HG03432 (cell line): ENCODE measurements around the gene CLNK.
A peak's percentile ranks its signal among the peaks of the same experiment; 100 is the strongest.

Experiments
- ATAC-seq: cut with Tn5 transposase; IDR thresholded peaks from one replicate; pipeline ENCODE4 v1.9.1; 2021; ENCODE audit warnings: mild to moderate bottlenecking, moderate library complexity; ENCODE audit not compliant: unreplicated experiment

Gene CLNK, protein sequence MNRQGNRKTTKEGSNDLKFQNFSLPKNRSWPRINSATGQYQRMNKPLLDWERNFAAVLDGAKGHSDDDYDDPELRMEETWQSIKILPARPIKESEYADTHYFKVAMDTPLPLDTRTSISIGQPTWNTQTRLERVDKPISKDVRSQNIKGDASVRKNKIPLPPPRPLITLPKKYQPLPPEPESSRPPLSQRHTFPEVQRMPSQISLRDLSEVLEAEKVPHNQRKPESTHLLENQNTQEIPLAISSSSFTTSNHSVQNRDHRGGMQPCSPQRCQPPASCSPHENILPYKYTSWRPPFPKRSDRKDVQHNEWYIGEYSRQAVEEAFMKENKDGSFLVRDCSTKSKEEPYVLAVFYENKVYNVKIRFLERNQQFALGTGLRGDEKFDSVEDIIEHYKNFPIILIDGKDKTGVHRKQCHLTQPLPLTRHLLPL

DNA sequence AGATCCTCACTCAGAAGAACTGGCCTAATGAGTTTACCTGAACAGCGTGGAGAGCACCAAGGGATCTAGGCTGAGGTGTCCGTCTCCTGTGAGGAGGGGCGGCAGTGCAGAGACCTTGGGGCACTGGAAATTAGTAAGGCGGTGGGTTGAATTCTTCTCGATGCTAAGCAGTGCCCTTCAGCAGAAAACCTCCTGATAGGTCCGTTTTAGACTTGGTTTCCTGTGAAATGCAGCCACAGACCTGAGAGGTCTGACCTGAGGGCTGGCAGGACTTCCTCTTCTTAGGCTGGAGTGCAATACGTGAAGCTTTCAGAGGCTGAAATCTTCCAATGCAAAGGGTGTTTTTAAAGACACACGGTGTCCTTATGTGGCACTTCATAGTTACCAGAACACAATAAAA is at the start of gene CLNK:
Gene CLNK, minus strand, starts transcription at position 138 of the 400 bp plus-strand sequence. CDS start 16,899 bp downstream, outside the sequence.
- peak; percentile 82 for ATAC-seq

DNA sequence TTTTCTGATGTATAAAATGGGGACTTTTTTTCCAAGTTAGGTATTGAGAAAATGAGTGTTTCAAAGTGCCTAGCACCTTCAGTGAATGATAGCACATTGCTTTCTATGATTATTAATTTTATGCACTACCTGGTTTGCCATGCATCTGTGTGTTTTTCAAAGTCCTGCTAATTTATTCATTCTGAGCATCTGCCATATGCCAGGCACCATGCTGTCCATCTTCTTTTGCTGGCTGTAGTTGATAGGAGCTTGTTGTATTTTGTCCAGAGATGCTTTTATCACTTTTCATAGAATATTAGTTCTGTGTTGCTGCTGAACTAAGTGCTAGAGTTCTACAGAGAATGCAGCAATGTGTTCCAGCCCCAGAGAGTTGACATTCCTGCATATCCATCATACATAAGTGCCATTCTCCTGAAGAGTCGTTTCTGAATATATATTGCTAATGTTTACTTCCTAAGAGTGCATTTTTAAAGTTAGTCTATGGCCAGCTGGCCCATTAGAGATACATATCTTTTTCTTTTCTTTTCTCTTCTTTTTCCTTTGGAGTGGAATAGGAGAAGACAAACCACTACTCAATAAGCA is 49.0 kb upstream of the CLNK start:
- no peak for ATAC-seq

DNA sequence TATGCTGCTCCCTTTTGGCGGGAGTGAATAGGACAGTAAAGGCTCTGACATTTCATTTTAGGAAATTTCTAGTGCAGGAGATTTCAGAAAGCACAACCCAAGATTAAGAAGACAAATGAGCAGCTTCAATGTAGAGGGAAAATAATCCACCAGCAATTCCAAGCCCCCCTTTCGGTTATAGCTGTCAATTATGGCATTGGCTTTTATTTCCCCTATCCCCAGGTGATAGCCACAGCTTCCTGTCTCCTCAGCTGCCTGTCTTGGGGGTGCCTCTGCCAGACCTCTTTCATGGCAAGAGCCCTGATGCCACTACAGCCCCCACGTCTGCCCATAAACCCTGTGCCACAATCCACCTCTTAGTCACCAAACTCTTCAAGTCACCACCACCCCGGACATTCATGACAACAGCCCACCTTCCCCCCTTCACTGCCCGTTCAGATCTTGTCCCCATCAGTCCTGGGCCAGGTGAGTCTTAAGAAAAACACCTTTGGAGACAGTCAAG is 48.4 kb upstream of the CLNK start:
- no peak for ATAC-seq

DNA sequence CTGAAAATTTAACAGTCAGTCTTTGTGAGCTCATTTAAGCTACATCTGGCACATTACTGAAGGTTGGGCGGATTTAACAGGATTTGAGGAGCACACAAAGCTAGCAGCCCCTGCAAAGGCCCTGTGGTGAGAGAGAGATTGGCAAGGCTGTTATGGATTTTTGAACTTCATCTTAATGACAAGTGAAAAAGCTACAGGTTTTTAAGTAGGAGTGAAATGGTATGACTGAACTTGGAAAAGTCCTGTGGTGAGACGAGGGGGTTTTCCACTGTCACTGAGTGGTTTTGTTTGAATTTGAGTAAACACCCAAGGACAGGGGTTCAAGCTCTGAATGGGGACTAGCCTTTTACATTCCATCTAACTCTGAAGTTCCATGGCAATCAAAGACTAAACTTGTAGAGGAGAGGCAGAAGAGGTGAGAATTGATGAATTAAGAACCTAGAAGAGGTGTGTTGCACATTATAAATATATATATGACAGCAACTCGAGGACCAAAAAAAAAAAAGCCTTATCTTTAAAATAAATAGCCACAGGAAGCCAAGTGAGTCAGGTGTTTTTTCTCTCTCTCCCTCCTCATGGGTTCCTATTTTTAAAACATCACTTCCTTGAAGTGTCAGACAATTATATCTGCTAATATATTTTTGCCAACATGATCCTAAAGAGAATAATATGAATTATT is 47.8 kb upstream of the CLNK start:
- ATAC-seq, result peak; percentile 23

DNA sequence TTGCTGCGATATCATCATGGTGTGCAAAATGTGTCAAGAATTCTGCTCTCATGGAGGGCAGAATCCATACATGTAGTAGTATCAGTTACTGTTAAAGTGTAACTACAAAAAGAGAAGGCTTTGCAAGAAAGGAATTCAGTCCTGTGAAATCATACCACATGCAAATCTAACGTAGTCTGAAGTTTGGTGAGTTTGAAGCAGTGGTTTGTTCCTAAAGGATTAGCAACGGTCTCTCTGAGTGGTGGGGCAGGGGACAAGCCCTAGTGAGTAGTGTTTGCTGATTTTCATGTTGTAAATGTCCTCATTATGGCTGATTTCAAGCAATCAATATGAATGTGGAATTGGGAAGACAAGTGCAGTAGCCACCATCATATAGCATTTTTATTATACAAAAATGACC is 47.1 kb upstream of the CLNK start:
- peak; percentile 8 for ATAC-seq

DNA sequence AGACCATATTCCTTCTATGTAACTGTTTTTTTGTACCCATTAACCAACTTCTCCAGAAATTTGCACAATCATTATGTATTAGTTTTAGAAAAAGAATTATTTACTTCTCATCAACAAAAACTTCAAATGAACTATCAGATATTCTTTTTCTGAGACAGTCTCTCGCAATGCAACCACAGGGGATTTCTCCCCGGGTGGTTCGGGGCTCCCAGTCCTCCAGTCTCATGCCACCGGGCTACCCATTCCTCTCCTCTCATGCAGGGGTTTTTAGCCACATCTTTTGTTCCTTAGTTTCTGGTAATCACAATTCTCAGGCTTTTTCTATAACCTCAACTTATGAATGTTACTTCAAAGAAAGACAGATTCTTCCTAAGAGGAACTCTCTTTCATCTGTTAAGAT is 46.6 kb upstream of the CLNK start:
- ATAC-seq, result no peak

DNA sequence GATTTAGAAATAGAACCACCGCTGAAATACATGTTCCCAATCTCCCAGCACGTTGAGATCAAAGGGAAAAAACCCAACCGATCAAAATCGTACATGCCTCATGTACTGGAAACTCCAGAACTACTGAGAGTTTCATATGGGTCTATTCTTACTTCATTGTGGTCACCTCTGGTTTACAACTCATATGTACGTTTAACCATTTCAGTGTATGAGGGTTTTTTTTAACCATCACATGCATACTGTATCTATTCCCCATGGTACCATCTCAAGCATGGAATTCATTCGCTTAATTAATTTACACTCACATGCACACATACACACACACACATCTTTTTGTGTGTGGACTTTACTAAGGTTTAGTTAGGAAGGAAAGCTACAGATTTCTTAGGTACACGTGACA is 46.0 kb upstream of the CLNK start:
- ATAC-seq, result peak; percentile 63

DNA sequence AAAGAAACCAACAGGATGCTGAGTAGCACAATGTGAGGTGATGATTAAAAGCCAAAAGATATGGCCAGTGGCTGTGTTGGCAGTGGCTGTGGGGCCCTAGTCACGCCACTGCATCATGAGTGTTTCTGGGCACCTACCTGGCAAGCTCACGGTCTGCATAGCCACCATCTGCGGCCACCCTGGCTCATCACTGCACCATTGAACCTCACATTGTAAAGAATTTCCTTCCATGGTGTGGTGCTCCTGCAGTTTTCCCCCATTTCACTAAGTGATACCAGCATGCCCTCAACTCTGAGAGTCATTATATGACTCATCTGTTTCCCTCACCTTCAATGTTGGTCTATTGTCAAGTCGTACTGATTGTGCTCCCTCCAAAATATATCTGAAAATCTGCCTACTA is 45.5 kb upstream of the CLNK start:
- peak; percentile 68 for ATAC-seq

DNA sequence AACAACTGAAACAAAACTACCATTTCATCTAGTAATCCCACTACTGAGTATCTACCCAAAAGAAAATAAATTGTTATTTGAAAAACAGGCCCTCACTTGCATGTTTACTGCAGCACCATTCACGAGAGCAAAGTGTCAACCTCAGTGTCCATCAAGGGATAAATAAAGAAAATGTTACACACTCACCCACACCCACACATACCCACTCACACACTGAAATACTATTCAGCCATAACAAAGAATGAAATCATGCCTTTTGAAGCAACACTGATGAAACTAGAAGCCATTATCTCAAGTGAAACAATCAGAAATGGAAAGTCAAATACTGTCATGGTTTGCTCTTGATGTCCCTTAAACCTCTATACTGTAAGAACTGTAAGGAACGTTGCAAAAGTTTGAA is 44.8 kb upstream of the CLNK start:
- ATAC-seq, result no peak

DNA sequence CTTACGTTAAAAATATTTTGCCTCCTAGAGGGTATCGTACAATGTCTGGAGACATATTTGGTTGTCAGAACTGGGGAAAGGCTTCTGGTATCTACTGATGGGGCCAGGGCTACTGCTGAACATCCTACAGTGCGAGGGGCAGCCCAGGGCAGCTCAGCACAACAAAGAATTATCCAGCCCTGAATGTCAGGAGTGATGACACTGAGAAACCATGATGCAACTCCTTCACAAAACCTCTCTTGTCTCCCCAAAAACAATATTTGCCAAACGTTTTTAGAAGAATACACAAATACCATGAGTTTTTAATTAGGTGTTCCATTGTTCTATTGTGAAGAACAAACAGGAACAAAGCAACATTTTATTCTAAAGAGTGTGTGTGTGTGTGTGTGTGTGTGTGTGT is 43.4 kb upstream of the CLNK start:
- ATAC-seq, result no peak

DNA sequence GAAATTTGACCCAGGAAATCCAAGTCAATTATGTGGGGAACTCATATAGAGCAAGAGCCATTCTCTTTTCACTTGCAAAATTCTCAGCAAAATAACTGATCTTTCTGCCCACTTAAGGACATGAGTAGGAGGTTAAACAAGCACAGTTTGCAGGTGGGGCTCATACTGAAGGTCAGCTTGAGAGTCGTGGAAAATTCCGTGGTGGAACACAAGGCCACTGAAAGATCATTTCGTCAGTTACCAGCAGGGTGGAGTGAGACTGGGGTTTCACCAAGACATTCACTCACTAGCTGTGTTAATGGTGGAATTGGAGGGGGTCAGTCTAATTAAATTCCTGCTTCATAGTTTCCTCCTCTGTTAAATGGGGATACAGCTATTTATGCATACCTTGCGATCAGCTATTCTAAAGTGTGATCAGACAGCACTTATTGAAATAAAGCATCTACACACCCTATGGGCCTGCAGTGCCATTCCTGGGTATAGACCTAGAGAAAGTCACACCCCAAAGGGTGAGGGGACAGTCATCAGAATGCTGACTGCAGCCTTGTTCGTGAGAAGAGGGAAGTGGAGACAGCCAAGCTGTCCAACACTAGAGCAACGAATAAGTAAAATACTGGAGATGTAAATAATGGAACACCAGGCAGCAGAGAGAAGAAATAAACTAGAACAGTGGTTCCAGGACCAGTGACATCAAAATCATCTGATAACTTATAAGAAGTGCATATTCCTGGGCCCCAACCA is 42.7 kb upstream of the CLNK start:
- ATAC-seq, result no peak

DNA sequence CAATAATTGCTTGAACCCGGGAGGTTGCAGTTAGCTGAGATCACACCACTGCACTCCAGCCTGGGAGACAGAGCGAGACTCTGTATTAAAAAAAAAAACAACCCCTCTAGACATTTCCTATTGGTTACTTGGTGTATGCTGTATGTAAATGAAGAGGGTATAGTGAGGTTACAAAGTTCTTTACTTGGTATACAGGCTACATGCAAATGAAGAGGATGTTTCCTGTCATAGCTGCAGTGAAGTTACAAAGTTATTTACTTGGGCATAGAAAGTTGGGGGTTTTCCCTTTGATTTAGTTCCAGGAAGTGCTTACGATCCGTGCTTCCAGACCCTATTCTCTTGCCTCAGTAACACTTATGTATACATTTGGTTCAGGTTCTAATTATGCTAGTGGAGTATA is 38.4 kb upstream of the CLNK start:
- ATAC-seq, result peak; percentile 97

DNA sequence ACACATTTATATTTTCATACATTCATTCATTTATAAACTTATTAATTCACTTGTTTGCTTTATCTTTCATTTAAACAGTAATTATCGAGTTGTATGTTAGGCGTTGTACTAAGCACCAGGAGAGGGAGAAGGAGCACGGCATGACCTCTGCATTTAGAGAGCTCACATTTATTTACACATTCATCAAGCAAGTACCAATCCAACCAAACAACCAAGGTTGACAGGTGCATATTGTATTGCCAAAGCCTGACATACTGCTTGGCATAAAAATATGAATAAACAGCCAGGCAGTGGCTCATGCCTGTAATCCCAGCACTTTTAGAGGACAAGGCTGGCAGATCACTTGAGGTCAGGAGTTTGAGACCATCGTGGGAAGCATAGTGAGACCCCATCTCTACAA is 37.0 kb upstream of the CLNK start:
- no peak for ATAC-seq

DNA sequence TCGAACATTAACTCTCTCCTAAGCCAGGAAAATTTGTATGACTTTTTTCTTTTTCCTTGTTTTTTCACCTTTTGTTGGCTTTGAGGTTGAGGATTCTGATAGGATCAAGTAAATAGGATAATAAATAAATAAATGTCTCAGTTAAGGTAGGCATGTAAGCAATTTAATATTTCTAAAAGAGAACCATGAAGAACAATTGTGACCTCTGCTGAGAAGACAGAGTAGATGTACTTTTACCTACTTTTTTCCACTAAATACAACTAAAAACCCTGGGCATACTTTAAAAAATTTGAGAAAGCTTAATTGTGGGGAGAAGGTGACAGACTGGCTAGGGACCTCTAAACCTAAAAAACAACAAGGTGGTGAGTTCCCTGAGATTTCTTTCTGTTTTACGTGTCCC is 31.6 kb upstream of the CLNK start:
- no peak for ATAC-seq

DNA sequence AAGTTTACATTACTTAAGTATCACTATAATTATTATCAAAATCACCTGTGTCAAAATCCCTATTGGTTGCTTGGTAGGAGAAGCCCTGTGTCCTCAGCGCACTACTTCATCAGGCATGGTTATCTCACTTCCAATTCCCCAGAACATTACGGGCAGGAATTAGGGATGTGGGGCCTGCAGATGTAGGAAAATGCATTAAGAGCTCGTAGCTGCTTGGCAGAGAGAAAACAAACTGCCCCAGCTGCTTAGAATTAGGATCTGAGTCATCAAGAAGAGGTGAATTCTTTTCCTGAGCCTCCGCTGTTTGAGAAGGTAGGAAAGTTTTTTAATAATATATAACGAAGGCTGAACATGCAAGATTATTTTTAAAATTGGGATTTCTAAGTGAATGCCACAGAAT is 31.1 kb upstream of the CLNK start:
- ATAC-seq, result no peak

DNA sequence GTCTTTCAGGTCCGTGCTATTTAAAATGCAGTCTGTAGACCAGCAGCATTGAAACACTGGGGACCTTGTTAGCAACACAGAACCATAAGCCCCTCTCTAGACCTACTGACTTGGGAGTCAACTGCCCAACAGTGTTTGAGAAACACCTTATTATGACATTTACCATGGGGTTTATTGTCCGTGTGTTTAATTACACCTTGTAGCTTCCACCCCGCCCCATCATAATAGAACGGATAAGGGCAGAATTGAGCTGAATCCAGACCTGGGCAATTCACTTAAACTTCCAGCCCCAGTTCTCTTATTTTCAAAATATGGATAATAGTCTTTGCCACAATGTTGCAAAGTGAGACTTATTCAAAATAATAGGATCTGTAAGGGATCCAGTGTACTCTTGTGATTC is 30.6 kb upstream of the CLNK start:
- no peak for ATAC-seq

DNA sequence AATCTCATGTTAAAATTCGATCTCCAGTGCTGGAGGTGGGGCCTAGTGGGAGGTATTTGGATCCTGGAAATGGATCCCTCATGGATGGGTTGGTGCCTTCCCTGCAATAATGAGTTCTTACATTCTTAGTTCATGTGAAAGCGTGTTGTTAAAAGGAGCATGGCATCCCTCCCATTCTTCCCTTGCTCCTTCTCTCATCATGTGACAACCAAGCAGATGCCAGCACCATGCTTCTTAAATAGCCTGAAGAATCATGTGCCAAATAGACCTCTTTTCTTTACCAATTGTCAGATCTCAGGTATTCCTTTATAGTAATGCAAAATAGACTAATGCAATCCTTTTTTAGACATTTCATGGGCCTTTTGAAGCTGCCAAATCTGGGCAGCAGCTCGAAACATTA is 29.0 kb upstream of the CLNK start:
- ATAC-seq, result no peak

DNA sequence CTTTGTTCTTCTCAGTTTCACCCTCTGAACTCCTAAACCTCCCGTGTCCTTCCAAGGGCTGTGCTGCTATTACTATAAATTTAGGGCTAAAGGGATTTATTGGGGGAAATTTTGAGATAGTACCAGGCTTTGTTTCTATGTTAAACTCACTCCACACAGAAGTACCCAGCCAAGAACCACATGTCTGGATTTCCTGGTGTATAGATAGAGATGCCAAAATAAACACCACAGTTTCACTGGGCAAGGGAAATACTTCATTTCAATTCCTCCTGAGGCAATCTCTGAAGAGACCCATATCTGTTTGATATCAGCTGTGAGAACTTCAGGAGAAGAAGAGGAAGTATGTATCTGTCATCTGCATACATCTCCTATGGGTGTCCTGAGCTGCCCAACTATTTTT is 21.7 kb upstream of the CLNK start:
- no peak for ATAC-seq

DNA sequence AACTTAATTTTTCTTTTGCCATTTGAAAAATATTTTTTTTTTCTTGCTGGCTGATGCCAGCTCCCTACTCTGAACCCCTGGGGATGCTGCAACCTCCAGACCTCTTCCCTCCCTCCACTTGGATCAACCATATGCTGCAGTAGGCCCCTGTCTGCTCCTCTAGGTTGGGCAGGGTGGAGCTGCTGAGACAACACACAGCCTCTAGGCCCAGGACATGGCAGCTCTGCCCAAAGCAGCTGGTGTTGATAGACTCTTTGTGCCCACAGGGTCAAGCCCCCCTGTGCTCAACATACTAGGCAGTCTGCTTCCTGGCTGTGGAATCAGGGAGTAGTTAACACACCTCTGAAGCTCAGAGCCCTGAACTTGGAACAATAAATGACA is 19.9 kb upstream of the CLNK start:
- ATAC-seq, result no peak

DNA sequence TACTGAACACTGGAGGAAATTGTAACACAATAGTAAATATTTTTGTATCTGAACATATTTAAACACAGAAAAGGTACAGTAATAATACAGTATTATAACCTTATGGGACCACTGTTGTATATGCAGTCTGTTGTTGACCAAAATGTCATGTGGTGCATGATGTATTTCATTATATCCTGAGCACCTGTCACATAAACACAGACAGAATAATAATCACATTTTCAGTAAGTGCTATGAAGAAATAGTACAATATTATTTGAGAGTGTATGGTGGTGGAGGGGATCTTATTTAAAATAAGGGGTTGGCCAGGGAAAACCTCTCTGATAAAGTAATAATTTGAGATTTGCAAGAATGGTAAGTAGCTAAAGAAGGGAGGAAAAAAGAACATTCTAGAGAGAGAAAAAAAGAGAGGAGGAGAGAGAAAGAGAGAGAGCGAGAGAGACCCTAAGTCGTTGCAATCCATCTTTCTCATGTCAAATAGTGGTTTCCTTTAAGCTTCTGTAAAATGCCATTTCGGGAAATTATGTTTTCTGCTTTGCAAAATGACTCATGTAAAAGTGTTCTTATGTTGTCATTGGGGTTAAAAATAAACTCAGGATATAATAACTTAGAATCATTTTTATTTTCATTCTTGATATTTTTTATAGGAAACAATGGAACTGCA is 19.3 kb upstream of the CLNK start:
- no peak for ATAC-seq

DNA sequence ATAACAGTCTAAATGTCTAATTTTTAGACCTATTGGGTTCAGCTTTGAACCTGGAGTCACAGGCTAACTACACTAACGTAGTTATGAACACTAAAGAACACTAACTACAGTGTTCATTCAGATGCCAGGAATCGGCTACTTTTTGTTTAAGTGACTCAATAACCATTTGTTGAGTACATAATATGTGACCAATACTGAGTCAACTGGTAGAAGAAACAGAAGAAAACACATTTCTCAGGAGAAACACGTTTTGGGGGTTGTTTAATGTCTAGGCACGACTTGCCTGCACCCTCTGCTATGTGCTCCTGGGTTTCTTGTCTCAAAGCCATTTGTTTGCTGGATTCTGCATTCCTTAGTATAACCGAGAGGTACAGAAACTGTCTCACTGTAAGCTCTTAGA is 18.6 kb upstream of the CLNK start:
- no peak for ATAC-seq
